Body of pancreas (tissue), 4 donors: ENCODE data around the gene TARS3. TPM values are rescaled to one million over a fixed set of nuclear protein-coding genes. Genes with fewer than 3 reads are reported as not detected.
"Not testable (repeated sequence)": the region's sequence is repeated elsewhere in the genome, so short reads cannot be mapped to it uniquely, and the experiment has no call there.

Experiments
- ATAC-seq: fragments of 150-250 bp; one replicate; pipeline ENCODE4 v1.9.1; 2016
- DNase-seq, 4 donors: peaks; one replicate each; pipeline ENCODE4 v3.0.0-alpha.2; 2019
- H3K27ac ChIP-seq, 4 donors: fragments of 200-600 bp; sonication (generic); 1 replicate in 3 of 4; 2 replicates in 1 of 4; pipeline versions ENCODE4 v1.5.1 to v1.6.1; 2016 to 2019; ENCODE audit warnings: mild to moderate bottlenecking in 1 of 4, mixed read lengths in 1 of 4, moderate library complexity in 1 of 4
- H3K27me3 ChIP-seq, 2 donors: fragments of 200-600 bp; sonication (generic); one replicate each; pipeline ENCODE4 v1.6.0; 2016; ENCODE audit warnings: mild to moderate bottlenecking in 1 of 2
- H3K36me3 ChIP-seq, 2 donors: fragments of 200-600 bp; sonication (generic); replicated peaks in 1 of 2; 2 replicates each; pipeline ENCODE4 v1.5.1; 2016; ENCODE audit warnings: low read depth in 2 of 2; ENCODE audit not compliant: insufficient read depth in 1 of 2
- H3K4me1 ChIP-seq: fragments of 200-600 bp; sonication (generic); one replicate; pipeline ENCODE4 v1.6.0; 2016
- H3K4me3 ChIP-seq, 2 donors: fragments of 200-600 bp; sonication (generic); 1 replicate in 1 of 2; 2 replicates in 1 of 2; pipeline ENCODE4 v1.5.1; 2016 to 2019
- H3K9me3 ChIP-seq, 3 donors: fragments of 200-600 bp; sonication (generic); 1 replicate in 2 of 3; 2 replicates in 1 of 3; pipeline ENCODE4 v1.5.1; 2016
- POLR2A ChIP-seq, 3 donors: fragments of 450-650 bp; IDR thresholded peaks; one replicate each; pipeline ENCODE4 v1.6.1; 2016; ENCODE audit warnings: antibody characterized with exemption in 3 of 3, mild to moderate bottlenecking in 2 of 3
- WGBS, 2 donors: methylation state at CpG; one replicate each; pipeline ENCODE4 v1.1.5; 2017; 5-methylcytosine and 5-hydroxymethylcytosine counted together
- intact Hi-C: fragments of 100-400 bp; cut with DNase I; formaldehyde crosslinking; loops from one replicate; pipeline ENCODE4 v1.15.1; 2023
- total RNA-seq, 2 donors: library from RNA; depleted of rRNA; stranded (reverse); fragments of >200 nt; gene quantifications; one replicate each; pipeline ENCODE4 v1.1.0, GENCODE V29; 2016
- TF ChIP-seq, protein P1 (sequence below), 7 experiments: fragments of 450-650 bp in 4 of 7; fragments of 200-600 bp in 3 of 7; sonication (generic) in 3 of 7; IDR thresholded peaks; one replicate each; pipeline ENCODE4 v1.5.1; 2016 to 2019; ENCODE audit warnings: antibody characterized with exemption in 7 of 7

Gene TARS3
- total RNA-seq: 10 to 100 TPM; 15.0 to 70.5 TPM

DNA sequence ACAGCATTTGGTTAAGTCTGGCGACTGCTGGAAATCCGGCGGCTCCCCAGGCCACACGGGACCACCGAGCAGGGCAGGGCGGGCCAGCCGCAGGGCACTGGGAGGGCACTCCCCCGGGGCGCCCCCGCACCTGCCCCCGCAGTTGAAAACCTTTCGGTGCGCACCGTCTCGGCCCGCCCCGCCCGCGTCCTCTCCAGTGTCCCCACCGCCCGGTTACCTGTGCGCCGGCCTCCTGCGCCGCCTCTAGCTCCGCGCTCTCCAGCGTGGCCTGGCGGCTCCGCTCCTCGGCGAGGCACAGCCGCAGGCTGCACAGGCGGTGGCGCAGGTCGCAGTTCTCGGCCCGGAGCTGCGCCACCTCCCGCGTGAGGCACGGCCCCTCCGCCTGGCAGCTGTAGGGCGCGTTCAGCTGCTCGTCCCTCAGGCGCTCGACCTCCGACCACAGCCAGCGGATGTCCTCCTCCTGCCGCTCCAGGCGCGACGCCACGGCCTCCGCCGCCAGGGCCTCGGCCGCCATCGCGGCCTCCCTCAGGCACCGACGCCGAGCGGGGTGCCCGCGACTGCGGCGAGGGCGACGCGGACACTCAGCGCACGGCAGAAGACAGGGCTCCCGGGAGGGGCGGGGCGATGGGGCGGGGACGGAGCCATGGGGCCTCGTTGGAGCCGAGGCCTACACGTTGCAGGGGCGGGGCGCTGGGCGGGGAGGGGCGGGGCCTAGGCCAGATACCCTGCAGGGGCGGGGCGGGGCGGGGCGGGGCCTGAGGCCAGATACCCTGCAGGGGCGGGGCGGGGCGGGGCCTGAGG, at the start of gene TARS3:
TSS of gene TARS3 (minus strand) at position 600 of the 801 bp plus-strand sequence. CDS start at position 514, 86 bp downstream.
- WGBS, 2 donors: 0% methylated on average over 18 to 73 of the region's 93 CpGs
- ATAC-seq: peak; percentile 97
- H3K9me3 ChIP-seq: no peaks in the 10 kb centered on the region

DNA sequence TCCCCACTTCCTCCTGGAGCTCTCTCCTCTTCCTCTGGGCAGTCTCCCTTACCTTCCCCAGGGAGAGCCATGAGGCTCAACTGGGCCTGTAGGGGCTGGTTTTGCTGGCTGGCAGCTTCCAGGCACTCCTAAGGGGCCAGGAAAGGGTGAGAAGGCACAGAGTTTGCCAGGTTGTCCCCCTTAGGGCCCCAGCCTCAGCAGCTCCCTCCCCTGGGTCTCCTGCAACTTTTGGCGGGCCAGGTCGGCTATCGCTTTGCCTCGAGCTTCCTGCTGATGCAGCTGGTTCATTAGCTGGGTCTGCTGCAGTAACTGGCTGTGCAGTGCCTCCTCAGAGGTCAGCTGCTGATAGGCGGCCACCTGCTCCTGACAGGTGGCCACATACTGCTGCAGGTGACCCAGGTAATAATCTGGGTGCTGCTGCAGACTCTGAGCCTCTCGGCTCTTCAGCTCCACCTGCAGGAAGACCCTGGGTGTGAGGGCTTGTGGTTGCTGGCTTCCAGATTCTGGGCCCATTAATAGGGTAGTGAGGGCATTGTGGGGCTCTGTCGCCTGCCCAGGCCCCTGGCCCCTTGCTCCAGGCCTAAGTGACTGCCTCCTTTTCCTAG, 49.3 kb upstream of the TARS3 start:
- WGBS, 2 donors: 21 to 29% methylated on average over 3 to 7 of the region's 7 CpGs
- TF ChIP-seq, protein P1, sequence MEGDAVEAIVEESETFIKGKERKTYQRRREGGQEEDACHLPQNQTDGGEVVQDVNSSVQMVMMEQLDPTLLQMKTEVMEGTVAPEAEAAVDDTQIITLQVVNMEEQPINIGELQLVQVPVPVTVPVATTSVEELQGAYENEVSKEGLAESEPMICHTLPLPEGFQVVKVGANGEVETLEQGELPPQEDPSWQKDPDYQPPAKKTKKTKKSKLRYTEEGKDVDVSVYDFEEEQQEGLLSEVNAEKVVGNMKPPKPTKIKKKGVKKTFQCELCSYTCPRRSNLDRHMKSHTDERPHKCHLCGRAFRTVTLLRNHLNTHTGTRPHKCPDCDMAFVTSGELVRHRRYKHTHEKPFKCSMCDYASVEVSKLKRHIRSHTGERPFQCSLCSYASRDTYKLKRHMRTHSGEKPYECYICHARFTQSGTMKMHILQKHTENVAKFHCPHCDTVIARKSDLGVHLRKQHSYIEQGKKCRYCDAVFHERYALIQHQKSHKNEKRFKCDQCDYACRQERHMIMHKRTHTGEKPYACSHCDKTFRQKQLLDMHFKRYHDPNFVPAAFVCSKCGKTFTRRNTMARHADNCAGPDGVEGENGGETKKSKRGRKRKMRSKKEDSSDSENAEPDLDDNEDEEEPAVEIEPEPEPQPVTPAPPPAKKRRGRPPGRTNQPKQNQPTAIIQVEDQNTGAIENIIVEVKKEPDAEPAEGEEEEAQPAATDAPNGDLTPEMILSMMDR (IDR thresholded peaks at IDR 0.05): peak in 2 of 7 experiments; percentile 21 to 36
- no peak for TF ChIP-seq POLR2A (IDR thresholded peaks at IDR 0.05)
- DNase-seq: peak in 2 of 4 donors; percentile 46 to 57

More for the DNA sequence above, at the start of gene TARS3:
- intact Hi-C loops: no loop called here
- peak within 1 kb of the TSS; percentile 91 to 99 (median 94) for H3K27ac ChIP-seq
- no peaks in the 10 kb centered on the region for H3K27me3 ChIP-seq
- peak; percentile 88 to 97 (median 93) for TF ChIP-seq POLR2A (IDR thresholded peaks at IDR 0.05)
- TF ChIP-seq, protein P1 (IDR thresholded peaks at IDR 0.05): peak in 5 of 7 experiments; percentile 13 to 41 (median 28)
- peaks cover 6 to 10% of the 10 kb centered on the region in 2 donors for H3K36me3 ChIP-seq
- peak; percentile 96 to 97 (median 97) for DNase-seq
- peak within 1 kb of the TSS; percentile 20 to 82 for H3K4me3 ChIP-seq
- peaks cover 8% of the 10 kb centered on the region for H3K4me1 ChIP-seq

DNA sequence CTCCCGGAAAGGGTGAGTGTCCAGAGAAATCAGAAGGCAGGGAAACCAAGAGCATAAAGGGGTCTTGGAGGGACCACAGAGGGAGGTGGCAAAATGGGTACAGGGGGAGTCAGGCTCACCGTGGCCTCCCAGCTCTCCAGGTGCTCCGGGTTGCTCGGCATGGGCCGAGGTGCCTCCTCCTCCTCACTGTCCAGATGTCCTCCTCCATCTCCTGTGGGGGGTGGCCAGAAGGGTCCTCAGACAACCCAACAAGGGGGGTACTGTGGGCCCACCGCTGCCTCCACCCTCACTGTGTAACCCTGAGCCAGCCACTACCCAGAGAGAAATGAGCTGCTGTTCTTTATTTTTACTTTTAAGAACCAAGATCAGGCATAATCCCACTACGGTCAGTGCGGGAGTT, 48.6 kb upstream of the TARS3 start:
- H3K27me3 ChIP-seq: no peaks in the 10 kb centered on the region
- 85 to 90% methylated on average over 7 to 8 of the region's 8 CpGs for WGBS, 2 donors
- no peak overlapping the region for H3K27ac ChIP-seq

More for the DNA sequence above, 49.3 kb upstream of the TARS3 start:
- ATAC-seq: no peak
- intact Hi-C loops: no loop called here
- H3K27ac ChIP-seq: no peak overlapping the region
- no peak overlapping the region for H3K4me3 ChIP-seq
- H3K9me3 ChIP-seq: no peaks in the 10 kb centered on the region
- no peaks in the 10 kb centered on the region for H3K36me3 ChIP-seq
- no peaks in the 10 kb centered on the region for H3K4me1 ChIP-seq
- H3K27me3 ChIP-seq: no peaks in the 10 kb centered on the region

DNA sequence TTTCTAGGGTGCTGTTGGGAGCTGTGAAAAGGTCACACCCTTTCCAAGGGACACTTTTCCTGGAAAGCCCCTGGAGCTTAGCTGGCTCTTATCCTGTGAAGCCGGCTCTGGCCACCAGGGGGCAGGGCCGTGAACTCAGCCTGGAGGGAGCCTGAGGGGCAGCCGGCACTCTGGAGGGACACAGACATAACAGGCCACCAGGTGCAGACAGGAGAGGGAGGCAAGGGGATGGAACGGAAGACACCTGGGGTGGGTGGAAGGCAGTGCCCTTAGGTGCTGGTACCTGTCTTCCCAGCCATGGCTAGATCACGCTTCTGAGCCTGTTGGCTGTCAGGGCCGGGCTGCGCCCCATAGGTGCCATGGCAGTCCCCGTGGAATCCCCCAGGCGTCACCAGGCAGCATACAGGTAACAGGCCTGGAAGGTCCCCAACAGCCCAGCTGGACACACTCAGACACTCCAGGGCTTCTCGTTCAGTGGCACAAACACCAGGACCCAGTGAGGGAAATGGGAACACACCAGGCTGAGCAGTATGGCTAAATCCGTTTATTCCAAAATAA, 42.9 kb upstream of the TARS3 start:
- ATAC-seq, DNase-seq, H3K36me3 ChIP-seq, H3K9me3 ChIP-seq, H3K27me3 ChIP-seq, H3K27ac ChIP-seq, intact Hi-C loops, H3K4me3 ChIP-seq, H3K4me1 ChIP-seq: not testable (repeated sequence)
- TF ChIP-seq, protein P1 (IDR thresholded peaks at IDR 0.05): peak in 2 of 7 experiments; percentile 12 to 17
- 73 to 89% methylated on average over 5 to 7 of the region's 11 CpGs for WGBS, 2 donors

More for the DNA sequence above, 48.6 kb upstream of the TARS3 start:
- Histone ChIP-seq H3K36me3 (no peaks in the 10 kb centered on the region), H3K4me1 (no peaks in the 10 kb centered on the region), H3K9me3 (no peaks in the 10 kb centered on the region), H3K4me3 (no peak overlapping the region)
- DNase-seq: no peak
- intact Hi-C loops: no loop called here
- TF ChIP-seq POLR2A (IDR thresholded peaks at IDR 0.05): no peak
- TF ChIP-seq, protein P1 (IDR thresholded peaks at IDR 0.05): no peak
- no peak for ATAC-seq
